A673 (cell line): ENCODE data around the gene RABGAP1L. TPM values are rescaled to one million over a fixed set of nuclear protein-coding genes. Genes with fewer than 3 reads are reported as not detected.

ENCODE experiments used
- BruUV-seq: library from RNA; stranded (reverse); fragments of 400-500 nt; replicated peaks from 2 replicates; lab custom pipeline; 2021; lab: Mats Ljungman, UMichigan
- CTCF ChIA-PET: fragments of 300-600 bp; sonication (Branson Sonifier 250); formaldehyde crosslinking; loops from one replicate; lab custom pipeline; 2022; ENCODE audit warnings: antibody characterized with exemption; lab: Charles Lee
- POLR2A ChIA-PET: fragments of 300-600 bp; sonication (Branson Sonifier 250); formaldehyde crosslinking; loops from one replicate; lab custom pipeline; 2022; ENCODE audit warnings: antibody characterized with exemption; ENCODE audit not compliant: low non-redundant PET; lab: Charles Lee
- DNase-seq: peaks from one replicate; pipeline ENCODE4 v3.0.0-alpha.2; 2015; ENCODE audit warnings: low spot score
- H3K27ac ChIP-seq: fragments of 200-600 bp; sonication (generic); 2 replicates; pipeline ENCODE4 v1.5.1; 2016; ENCODE audit warnings: mixed run types, low read depth, mild to moderate bottlenecking, mixed read lengths, antibody characterized with exemption, low read length; ENCODE audit not compliant: poor library complexity, severe bottlenecking
- H3K27me3 ChIP-seq: fragments of 200-600 bp; sonication (generic); replicated peaks from 2 replicates; pipeline ENCODE4 v1.6.1; 2017; ENCODE audit warnings: mixed run types, low read depth, mild to moderate bottlenecking, mixed read lengths, antibody characterized with exemption, low read length; ENCODE audit not compliant: insufficient read depth, poor library complexity
- H3K36me3 ChIP-seq: fragments of 200-600 bp; sonication (generic); 2 replicates; pipeline ENCODE4 v1.6.1; 2016; ENCODE audit warnings: mixed run types, mild to moderate bottlenecking, mixed read lengths, antibody characterized with exemption, low read length; ENCODE audit not compliant: insufficient read depth, poor library complexity, severe bottlenecking
- H3K4me1 ChIP-seq: fragments of 200-600 bp; sonication (generic); 2 replicates; pipeline ENCODE4 v1.6.1; 2017; ENCODE audit warnings: mixed run types, mild to moderate bottlenecking, mixed read lengths, antibody characterized with exemption, low read length; ENCODE audit not compliant: insufficient read depth, poor library complexity, severe bottlenecking
- H3K4me3 ChIP-seq: fragments of 200-600 bp; sonication (generic); 2 replicates; pipeline ENCODE4 v1.5.1; 2016; ENCODE audit warnings: low read depth, mixed run types, mild to moderate bottlenecking, mixed read lengths, low read length; ENCODE audit not compliant: poor library complexity, severe bottlenecking
- H3K9me3 ChIP-seq: fragments of 200-600 bp; sonication (generic); 2 replicates; pipeline ENCODE4 v1.6.1; 2016; ENCODE audit warnings: mixed run types, low read depth, mild to moderate bottlenecking, mixed read lengths, antibody characterized with exemption, low read length; ENCODE audit not compliant: poor library complexity, severe bottlenecking
- CTCF ChIP-seq: fragments of 300-800, 200-600 bp; sonication (generic); conservative IDR thresholded peaks from 2 replicates; pipeline ENCODE4 v1.5.1; 2017; ENCODE audit warnings: low read depth, mild to moderate bottlenecking, antibody characterized with exemption, low read length, moderate library complexity, mixed read lengths
- EZH2 ChIP-seq: fragments of 200-600 bp; sonication (generic); IDR thresholded peaks from 2 replicates; pipeline ENCODE4 v1.6.1; 2017; ENCODE audit warnings: borderline replicate concordance, low read depth, mild to moderate bottlenecking, mixed read lengths, antibody characterized with exemption, low read length; ENCODE audit not compliant: poor library complexity, severe bottlenecking
- intact Hi-C: fragments of 100-400 bp; cut with micrococcal nuclease; formaldehyde crosslinking; loops from one replicate; pipeline ENCODE4 v1.10.0; 2022; ENCODE audit not compliant: unreplicated experiment
- total RNA-seq: library from RNA; stranded (reverse); gene quantifications from 2 replicates; pipeline ENCODE4 v1.2.3, GENCODE V29; 2021

The RABGAP1L gene
- total RNA-seq, 1 experiment from 2014 or later: 19.3 TPM

- intact Hi-C loops: loop anchor here (5.0 kb wide), 1 partner anchor 93 kb away; no protein-coding TSS in a partner anchor
- H3K27ac ChIP-seq: no peak overlapping the region
- H3K9me3 ChIP-seq: no peaks in the 10 kb centered on the region
- H3K4me1 ChIP-seq: peaks cover 15% of the 10 kb centered on the region
- no peaks in the 10 kb centered on the region for H3K27me3 ChIP-seq
- DNase-seq: no peak
- TF ChIP-seq CTCF: no peak
- TF ChIP-seq EZH2: no peak
- no peak overlapping the region for H3K4me3 ChIP-seq
- no peaks in the 10 kb centered on the region for H3K36me3 ChIP-seq
- CTCF ChIA-PET: interaction anchor here (1.2 kb wide), 1 partner anchor 115 kb away, joined by 3 read pairs; the partner anchor contains the start of gene CACYBP
- POLR2A ChIA-PET: no interaction called here
- BruUV-seq: no TSS peak
Observed at GRCh38 chr1:174884038-174884437, 724.7 kb downstream of the RABGAP1L start.

- Histone ChIP-seq H3K27me3 (no peaks in the 10 kb centered on the region), H3K4me1 (peaks cover 15% of the 10 kb centered on the region), H3K4me3 (no peak overlapping the region), H3K27ac (no peak overlapping the region), H3K9me3 (no peaks in the 10 kb centered on the region), H3K36me3 (no peaks in the 10 kb centered on the region)
- DNase-seq: no peak
- BruUV-seq: no TSS peak
- intact Hi-C loops: loop anchor here (5.0 kb wide), 1 partner anchor 93 kb away; no protein-coding TSS in a partner anchor
- TF ChIP-seq EZH2 (no peak), CTCF (no peak)
- POLR2A ChIA-PET: no interaction called here
- CTCF ChIA-PET: interaction anchor here (1.2 kb wide), 1 partner anchor 115 kb away, joined by 3 read pairs; the partner anchor contains the start of gene CACYBP
Observed at GRCh38 chr1:174884566-174884965, 725.2 kb downstream of the RABGAP1L start.

GRCh38 chr1:174890024-174890423, 730.7 kb downstream of the RABGAP1L start:
- TF ChIP-seq EZH2: no peak
- TF ChIP-seq CTCF: no peak
- no peak for DNase-seq
- intact Hi-C loops: no loop called here
- Histone ChIP-seq H3K9me3 (no peaks in the 10 kb centered on the region), H3K27ac (no peak overlapping the region), H3K4me3 (no peak overlapping the region), H3K36me3 (no peaks in the 10 kb centered on the region), H3K27me3 (no peaks in the 10 kb centered on the region), H3K4me1 (peaks cover 8% of the 10 kb centered on the region)
- ChIA-PET CTCF (no interaction called here), POLR2A (no interaction called here)
- no TSS peak for BruUV-seq
